Fibroblast of skin of right biceps (primary cell): ENCODE measurements around the gene TPP1.

ENCODE experiments used
- DNase-seq: peaks from one replicate; pipeline ENCODE4 v3.0.0-alpha.2; 2013

TPP1 gene

GRCh38 chr11:6626971-6627761 is 7.9 kb upstream of the TPP1 start:
- no peak for DNase-seq

GRCh38 chr11:6625832-6626420 is 6.7 kb upstream of the TPP1 start:
- DNase-seq: no peak

GRCh38 chr11:6625156-6625831 is 6.1 kb upstream of the TPP1 start:
- no peak for DNase-seq

GRCh38 chr11:6623391-6624363 is 4.5 kb upstream of the TPP1 start:
- no peak for DNase-seq

GRCh38 chr11:6622261-6623171 is 3.3 kb upstream of the TPP1 start:
- no peak for DNase-seq

GRCh38 chr11:6621711-6622211 is 2.5 kb upstream of the TPP1 start:
- DNase-seq: no peak

- no peak for DNase-seq
These were observed 1.4 kb upstream of the TPP1 start for GRCh38 chr11:6620636-6621035.

- peak; percentile 77 for DNase-seq
These were observed 862 bp downstream of the TPP1 start for GRCh38 chr11:6618117-6619003.

- no peak for DNase-seq
These were observed 1.9 kb downstream of the TPP1 start for GRCh38 chr11:6617315-6617781.

GRCh38 chr11:6616596-6617250 is 2.5 kb downstream of the TPP1 start:
- DNase-seq: no peak

GRCh38 chr11:6615882-6616585 is 3.2 kb downstream of the TPP1 start:
- peak; percentile 48 for DNase-seq

GRCh38 chr11:6615046-6615445 is 4.2 kb downstream of the TPP1 start:
- DNase-seq: no peak

- no peak for DNase-seq
These were observed 4.8 kb downstream of the TPP1 start for GRCh38 chr11:6614446-6614845.

GRCh38 chr11:6613496-6613895 is 5.7 kb downstream of the TPP1 start:
- DNase-seq: no peak

- peak; percentile 97 for DNase-seq
These were observed 6.8 kb downstream of the TPP1 start, which contains the start of gene TAF10 for GRCh38 chr11:6612213-6613041. Gene TAF10, minus strand, starts transcription at chr11:6612216. Its CDS starts 27 bp downstream, at chr11:6612189.

GRCh38 chr11:6611963-6612212 is 7.3 kb downstream of the TPP1 start:
- DNase-seq: no peak

GRCh38 chr11:6611092-6611962 is 7.9 kb downstream of the TPP1 start:
- peak; percentile 8 for DNase-seq
